ENCODE results near the gene AFG3L2.
A peak's percentile ranks its signal among the peaks of the same experiment; 100 is the strongest.

The AFG3L2 gene

DNA sequence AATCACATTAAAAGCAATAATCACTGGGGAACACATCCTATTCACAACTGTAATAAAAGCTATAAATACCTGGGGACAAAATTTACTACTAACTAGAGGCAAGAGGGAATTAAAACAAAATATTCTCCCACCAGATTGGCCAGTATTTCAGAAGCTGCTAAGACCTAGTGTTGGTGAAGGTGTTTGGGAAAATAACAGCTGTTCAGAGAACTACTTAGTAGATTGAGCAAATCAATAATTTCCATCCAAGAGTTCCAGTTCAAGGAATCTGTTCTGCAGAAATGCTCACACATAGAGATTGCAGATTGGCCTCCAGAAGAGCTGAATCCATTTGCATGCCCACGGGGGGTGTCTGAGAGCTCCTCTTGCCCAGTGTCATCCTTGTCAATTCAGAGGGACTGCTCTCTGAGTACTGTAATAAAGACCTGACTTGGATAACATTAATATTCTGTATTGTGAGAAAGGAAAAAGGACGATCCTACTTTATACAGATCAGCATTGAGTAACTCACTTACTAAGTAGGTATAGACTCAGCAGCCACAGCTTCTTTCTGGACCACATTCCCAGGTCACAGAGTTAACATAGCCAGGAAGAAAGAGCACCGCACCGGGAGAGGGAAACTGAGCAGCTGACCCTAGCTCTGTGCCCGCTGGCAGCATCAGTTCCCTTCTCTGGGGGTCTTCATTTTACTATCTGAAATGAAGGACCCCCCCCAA lies 63.3 kb downstream of the AFG3L2 start:
- TF ChIP-seq CTCF (IDR thresholded peaks at IDR 0.05; ENCODE audit: control insufficient read depth, extremely low read depth, insufficient read depth), result no peak
- no peak for DNase-seq (ENCODE audit: low read depth)

GRCh38 chr18:12312976-12313375 lies 64.1 kb downstream of the AFG3L2 start:
- no peak for TF ChIP-seq CTCF (IDR thresholded peaks at IDR 0.05; ENCODE audit: control insufficient read depth, extremely low read depth, insufficient read depth)
- no peak overlapping the region for H3K4me3 ChIP-seq (ENCODE audit: low read depth, low read length)
- no peak for DNase-seq (ENCODE audit: low read depth)

More for the DNA sequence above, 63.3 kb downstream of the AFG3L2 start:
- H3K4me3 ChIP-seq (ENCODE audit: low read depth, low read length), result no peak overlapping the region

DNA sequence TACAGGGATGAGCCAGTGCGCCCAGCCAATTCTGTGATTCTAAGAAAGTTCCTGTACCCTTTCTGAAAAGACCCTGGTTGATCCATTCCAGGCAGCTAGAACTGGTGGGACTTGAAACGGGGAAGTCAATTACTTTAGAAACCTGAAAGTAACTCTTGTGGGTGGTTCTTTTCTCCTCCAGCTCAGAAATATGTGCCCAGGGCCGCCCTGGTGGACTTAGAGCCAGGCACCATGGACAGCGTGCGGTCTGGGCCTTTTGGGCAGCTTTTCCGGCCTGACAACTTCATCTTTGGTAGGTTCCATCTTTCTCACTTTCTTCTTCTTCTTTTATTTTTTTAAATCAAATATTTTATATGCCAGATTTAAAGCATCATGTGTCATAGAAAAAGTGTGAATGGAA lies 66.3 kb downstream of the AFG3L2 start:
- no peak for DNase-seq (ENCODE audit: low read depth)
- H3K4me3 ChIP-seq (ENCODE audit: low read depth, low read length), result no peak overlapping the region
- TF ChIP-seq CTCF (IDR thresholded peaks at IDR 0.05; ENCODE audit: control insufficient read depth, extremely low read depth, insufficient read depth), result no peak

DNA sequence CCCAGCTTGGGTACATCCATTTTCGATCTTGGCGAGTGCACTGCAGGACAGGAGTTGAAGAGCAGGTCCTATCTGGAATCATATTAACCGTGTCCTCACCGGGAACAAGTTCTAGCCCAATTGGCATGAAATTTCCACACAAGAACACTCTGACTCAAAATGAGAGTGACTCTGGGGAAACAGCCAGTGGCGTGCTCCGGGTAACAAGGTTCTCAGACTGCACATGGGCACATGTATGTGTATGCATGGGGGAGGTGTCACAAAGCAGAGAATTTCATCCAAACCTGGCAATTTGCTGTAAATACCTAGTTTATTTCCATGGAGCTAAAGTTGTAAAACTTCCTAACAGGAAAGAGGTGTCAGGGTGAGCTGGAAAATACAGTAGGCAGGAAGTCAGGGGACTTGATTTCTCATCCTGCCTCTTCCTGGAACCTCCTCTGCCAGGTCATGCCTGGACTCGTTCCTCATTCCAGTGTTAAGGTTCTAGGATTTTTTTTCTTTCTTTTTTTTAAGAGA lies 67.3 kb downstream of the AFG3L2 start:
- no peak overlapping the region for H3K4me3 ChIP-seq (ENCODE audit: low read depth, low read length)
- DNase-seq (ENCODE audit: low read depth), result no peak
- no peak for TF ChIP-seq CTCF (IDR thresholded peaks at IDR 0.05; ENCODE audit: control insufficient read depth, extremely low read depth, insufficient read depth)

DNA sequence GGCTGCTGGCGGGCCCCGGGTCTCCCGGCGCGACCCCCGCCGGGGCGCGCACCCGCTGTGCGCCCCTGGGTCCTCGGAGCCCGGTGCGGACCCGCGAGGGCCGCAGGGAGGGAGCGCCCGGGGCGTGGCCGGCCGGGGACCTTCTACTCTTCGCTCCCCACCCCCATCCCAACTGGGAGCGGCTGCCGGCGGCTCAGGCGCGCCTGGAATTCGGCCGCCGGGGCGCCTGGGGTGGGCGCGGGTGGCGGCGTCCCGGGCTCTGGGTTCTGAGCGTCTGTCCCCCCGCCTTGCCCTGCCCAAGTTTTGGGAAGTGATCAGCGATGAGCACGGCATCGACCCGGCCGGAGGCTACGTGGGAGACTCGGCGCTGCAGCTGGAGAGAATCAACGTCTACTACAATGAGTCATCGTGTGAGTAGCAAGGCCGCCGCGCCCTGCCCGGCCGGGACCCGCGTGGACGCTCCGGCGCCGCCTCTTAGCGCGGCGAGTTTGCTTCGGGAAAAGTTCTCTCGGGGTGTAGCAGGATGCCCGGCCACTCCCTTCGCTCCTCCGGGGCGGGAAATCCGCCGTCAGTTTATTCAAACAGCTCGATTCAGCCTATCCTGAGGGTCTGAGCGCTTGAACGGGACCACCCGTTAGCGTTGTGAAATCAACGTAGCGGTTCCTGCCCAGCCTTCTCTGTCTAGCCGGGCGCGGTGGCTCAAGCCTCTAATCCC lies 68.5 kb downstream of the AFG3L2 start:
- H3K4me3 ChIP-seq (ENCODE audit: low read depth, low read length), result peak overlapping the region; percentile 36
- no peak for DNase-seq (ENCODE audit: low read depth)
- no peak for TF ChIP-seq CTCF (IDR thresholded peaks at IDR 0.05; ENCODE audit: control insufficient read depth, extremely low read depth, insufficient read depth)

DNA sequence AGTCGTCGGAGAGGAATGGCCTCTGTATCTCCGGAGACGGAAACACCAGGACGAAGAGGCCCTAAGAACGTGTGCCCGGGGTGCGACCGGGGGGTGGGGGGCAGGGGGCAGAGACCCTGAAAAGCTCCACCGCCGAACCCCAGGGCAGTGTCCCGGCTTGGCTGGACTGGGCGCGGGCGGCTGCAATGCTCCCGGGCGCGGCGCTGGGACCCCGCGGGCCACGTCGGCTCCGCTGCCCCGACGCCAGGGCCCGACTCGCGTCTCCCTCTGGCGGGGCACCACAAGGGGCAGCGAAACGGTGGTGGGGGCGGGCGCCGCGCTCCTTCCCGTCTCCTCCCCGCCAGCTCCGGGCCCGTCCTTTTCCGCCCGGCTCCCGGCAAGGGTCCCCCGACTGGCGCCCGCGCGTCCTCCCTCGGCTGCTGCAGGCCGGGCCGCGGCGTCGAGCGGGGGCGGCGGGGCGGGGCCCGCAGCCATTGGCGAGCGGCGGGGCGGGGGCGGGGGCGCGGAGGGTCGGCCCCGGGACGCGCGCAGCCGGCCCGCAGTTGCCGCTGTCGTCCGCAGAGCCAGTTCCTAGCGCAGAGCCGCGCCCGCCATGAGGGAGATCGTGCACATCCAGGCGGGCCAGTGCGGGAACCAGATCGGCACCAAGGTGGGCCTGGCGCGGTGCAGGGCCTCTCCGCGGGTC lies 69.2 kb downstream of the AFG3L2 start, which contains the start of gene TUBB6:
TUBB6 (plus strand) TSS at position 541 of the 685 bp plus-strand sequence; CDS start at position 593, 52 bp downstream.
- TF ChIP-seq CTCF (IDR thresholded peaks at IDR 0.05; ENCODE audit: control insufficient read depth, extremely low read depth, insufficient read depth), result no peak
- DNase-seq (ENCODE audit: low read depth), result no peak
- H3K4me3 ChIP-seq (ENCODE audit: low read depth, low read length), result peak within 1 kb of the TSS; percentile 36
